NCI-H187 (cell line): ENCODE measurements around the gene PVRIG.
"Not testable (repeated sequence)": the region's sequence is repeated elsewhere in the genome, so short reads cannot be mapped to it uniquely, and the experiment has no call there.

Experiments used
- DNase-seq, 2 experiments: peaks; one replicate each; lab custom pipeline; 2025; lab: John Stamatoyannopoulos, UW

PVRIG gene

DNA sequence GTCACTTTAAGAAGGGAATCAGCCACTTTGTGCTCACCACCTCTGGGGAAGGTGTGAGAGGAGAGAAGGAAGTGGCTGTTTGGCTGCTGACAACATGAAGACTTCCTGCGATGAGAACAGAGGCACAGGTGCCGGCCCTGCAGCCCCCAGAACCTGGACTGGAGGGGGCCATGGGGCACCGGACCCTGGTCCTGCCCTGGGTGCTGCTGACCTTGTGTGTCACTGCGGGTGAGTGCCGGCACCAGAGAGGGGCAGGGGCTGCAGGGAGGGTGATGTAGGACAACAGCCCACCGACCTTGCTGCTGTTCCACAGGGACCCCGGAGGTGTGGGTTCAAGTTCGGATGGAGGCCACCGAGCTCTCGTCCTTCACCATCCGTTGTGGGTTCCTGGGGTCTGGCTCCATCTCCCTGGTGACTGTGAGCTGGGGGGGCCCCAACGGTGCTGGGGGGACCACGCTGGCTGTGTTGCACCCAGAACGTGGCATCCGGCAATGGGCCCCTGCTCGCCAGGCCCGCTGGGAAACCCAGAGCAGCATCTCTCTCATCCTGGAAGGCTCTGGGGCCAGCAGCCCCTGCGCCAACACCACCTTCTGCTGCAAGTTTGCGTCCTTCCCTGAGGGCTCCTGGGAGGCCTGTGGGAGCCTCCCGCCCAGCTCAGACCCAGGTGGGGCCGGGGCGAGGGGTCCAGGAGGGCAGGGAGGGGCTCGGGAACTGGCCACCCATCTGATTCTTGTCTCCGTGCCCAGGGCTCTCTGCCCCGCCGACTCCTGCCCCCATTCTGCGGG, at the start of gene PVRIG:
TSS of gene PVRIG (plus strand) at position 149 of the 785 bp plus-strand sequence. CDS start at position 171, 22 bp downstream.
- not testable (repeated sequence) for DNase-seq

DNA sequence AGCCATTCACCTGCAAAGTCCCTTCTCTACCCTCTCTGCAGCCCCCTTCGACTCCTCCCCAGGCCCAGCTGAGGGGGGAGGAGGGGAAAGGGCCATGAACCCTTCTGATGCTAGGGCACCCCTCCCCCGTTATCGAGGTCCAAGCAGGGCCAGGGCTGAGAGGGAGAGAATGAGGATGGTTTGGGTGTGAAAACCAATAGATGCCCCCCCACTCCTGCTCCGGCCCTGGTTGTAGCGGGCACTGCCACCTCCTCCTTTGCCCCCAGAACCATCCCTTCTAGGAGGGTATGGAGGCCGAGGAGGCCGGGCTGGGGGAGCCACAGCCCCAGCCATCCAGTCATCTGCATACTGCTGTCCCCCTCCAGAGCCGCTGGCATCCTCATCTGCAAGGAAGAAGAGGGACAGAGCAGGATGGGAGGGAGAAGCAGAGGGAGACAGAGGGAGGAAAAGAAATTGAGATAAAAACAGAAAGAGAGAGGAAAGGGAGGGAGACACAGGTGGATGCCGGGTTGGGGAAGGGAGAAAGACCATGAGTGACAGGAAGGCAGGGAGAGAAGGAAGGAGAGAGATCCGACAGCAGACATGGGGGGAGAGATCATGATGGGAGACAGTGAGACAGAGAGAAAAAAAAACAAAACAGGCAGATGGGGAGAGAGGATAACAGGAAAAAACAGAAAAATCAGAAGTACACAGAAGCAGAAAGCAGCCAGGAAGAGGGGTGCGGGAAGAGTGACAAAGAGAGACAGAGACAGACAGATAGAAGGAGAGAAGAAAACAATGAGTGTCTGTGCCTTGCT, 49.5 kb upstream of the PVRIG start:
- no peak for DNase-seq

DNA sequence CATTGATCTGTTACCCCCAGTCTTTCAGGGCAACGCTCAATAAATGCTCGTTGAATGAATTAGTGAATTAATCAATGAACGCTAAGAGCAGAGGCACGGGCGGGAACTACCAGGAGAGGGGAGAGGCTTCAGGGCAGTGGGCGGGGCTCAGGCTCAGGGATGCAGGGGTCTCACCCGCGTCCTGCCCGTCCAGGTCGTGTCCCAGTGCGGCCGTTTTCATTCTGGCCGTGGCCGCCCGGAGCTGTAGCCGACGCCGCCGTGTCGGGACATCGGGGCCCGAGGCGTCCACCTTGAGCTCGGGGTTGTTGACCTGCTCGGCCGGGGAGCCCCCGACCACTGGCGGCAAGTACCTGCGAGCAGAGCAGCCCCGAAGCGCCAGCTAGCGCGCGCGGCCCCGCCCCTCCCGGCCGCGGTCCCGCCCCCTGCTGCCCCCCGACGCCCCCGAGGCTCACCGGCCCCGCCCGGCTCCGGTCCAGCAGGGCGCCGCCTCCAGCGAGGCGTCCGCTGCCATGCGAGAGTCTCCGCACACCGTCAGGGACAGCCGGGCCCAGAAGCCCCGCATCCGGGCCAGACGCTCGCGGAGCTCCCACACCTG, 48.6 kb upstream of the PVRIG start:
- DNase-seq, result no peak

DNA sequence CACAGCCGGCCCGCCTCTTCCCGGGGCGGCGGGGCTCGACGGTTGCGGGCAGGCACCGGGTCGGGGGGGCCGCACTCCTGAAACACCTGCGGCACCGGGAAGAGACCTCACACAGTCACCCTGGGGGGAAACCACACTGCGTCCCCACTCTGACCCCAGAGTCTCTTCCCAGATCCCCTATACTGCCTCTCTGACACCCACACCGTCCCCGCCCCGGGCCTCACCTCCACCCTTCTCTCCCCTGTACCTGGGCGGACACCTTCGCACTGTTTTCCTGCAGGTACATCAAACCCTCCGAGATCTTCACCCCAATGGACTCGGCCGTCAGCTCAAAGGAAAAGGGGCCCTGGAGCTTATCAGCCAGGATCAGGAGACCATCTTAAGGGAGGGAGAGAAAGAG, 47.9 kb upstream of the PVRIG start:
- no peak for DNase-seq

DNA sequence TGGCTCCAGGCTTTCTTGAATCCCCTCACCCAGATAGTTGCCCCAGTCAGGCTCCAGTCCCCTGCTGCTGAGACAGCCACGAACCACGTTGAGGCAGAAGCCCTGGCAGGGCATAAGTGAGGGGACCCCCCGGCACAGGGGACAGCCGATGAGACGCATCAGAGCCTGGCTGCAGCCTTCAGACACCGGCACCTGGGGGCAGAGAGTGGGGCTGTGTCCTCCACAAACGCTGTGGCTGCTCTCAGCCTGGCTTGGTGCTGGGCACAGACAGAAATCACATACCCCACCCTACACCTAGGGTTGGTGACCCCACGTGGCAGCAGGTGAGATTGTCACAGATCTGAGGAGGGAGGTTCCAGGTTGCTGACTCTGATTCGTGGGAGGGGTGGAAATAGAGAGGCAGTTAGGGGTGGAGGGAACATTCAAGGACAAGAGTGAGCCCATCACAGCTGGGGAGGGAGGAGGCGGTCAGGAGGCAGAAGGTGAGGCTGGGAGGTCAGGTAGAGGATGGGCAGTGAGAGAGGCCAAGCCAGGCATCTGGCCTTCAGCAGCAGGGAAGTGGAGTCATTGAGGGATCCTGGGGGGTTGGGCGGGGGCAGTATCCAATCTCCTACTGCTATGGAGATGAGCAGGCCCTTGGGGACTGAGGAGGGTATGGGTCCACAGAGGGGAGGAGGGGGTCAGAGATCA, 45.8 kb upstream of the PVRIG start:
- no peak for DNase-seq

DNA sequence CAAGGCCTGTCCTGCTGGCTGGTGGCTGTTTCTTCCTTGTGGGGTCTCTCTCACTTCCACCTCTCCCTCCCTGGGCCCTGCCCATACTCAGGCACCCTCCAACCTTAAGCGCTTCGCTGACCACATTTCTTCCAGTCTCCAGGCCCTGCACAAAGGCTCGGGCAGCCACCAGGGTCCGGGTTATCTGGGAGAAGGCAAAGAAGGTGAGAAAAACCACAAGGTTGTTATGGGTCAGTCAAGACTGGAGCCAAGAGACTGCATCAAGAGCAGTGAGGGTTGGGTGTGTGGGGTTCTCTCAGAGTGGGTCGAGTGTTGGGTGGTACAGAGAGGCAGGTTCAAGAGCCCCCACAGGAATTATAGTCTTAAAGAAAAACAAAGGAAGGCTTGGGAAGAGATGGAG, 45.2 kb upstream of the PVRIG start:
- DNase-seq, result no peak

DNA sequence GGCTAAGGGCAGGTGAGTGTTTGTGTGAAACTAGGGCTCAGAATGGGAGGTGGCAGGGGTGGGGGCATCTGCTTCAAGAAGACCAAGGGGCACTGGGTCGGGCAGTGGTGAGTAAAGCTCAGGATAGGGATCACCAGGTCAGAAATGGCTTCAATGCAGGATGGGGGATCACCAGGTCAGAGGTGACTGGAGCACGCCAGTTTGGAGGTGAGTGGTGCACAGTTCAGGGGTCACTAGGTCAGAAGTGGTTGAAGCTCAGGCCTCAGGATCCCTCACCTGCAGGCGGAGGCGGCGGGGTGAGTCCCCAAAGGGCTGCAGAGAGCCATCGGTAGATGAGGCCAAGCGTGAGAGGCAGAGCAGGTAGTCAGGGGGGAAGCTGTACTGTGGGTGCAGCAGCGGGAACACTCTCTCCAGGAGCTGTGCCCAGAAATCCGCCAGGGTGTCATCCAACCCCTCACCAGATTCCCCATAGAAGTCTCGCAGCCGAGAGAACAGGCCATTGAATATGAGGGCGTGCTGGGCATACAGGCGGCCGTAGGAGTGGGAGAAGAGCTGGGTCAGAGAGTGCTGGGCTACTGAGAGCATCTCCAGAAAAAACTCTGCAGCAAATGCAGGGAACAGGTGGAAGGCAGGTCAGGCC, 44.3 kb upstream of the PVRIG start:
- DNase-seq, result no peak

DNA sequence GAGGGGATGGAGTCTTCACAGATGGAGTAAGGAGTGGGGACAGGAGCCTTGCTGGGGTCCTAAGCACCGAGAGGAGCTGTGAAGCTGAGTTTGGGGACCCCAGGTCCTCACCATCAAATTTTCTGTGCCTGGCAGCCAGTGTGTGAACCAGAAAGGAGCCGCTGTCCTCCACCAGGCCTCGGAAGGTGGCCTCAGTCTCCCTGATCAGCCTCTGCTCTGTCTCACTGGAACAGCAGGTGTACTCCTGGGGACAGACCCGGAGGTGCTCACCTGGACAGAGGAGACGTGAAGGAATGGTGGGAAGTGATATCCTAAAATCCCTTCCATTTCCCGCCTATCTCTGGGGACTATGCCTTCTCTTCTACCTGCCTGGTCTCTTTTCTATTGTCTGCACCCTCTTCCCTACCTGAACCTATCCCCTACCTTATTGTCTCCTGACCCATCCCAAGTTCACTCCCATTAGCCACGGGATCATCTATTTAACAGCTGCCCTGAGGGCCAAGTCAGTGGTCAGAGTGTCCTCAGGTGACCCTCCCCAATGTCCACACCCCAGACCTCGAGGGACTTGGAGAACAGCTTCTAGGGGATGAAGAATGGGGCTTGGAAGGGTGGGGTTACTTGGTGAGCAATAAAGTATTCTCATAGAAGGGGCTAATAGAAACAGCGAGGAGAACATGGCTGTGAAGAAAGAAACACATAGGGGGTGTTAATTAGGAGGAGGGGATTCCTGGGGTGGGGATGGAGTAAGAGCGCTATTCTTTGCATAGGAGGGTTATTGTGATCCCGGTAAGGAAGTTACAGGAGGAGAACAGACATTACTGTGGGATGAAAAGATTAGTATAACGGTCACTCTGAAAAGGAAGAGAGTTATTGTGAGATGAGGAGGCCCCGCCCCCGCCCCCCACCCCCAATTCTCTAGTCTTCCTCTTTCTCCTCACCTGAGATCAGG, 43.4 kb upstream of the PVRIG start:
- no peak for DNase-seq

DNA sequence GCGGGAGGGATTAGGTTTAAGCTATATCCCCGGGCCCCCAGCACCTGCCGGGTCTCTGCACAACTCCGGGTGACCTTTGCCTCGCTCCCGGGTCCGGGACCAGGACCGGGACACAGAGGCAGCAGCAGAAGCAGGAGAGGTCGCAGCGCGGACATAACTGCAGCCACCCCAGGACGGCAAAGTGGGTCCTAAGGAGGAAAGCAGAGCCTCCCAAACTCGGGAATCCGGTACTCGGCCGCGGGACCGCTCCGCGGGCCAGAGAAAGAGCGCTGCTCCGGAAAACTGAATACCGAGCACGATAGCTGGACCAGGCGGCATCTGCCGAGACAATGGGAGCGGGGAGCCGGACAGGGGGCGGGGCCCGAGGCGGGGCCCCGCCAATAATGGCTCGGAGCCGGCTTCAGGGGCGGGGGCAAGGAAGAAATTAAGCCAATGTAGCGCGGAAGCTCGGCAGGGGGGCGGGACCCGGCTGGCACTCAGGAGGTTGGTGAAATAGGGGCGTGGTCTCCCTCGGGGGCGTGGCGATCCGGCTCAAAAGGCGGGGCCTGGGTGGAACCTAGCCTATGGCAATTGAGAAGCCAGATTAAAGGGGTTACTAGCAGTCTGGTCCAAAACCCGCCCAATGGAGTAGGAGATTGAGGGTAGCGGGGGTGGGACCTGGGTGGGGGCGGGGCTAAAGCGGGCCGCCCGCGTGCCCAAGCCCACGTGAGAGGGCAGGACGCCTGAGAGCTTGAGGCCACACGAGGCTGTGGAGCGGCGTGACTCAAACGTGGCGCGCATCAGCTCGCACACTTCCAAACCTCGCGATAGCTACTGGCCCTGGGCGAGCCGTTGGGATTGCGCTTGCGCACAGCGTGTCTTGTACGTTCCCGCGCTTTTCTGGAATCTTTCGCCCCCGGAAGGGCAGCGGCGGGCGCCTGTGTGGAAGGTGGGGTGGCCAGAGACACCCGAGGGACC, 42.4 kb upstream of the PVRIG start, which contains the start of the genes GPC2 and STAG3:
TSS of gene GPC2 (minus strand) at position 337 of the 957 bp plus-strand sequence. CDS start at position 155, 182 bp downstream.
TSS of gene STAG3 (plus strand) at position 874 of the 957 bp plus-strand sequence. CDS start 2,639 bp downstream, outside the sequence.
- DNase-seq, result peak; percentile 99

DNA sequence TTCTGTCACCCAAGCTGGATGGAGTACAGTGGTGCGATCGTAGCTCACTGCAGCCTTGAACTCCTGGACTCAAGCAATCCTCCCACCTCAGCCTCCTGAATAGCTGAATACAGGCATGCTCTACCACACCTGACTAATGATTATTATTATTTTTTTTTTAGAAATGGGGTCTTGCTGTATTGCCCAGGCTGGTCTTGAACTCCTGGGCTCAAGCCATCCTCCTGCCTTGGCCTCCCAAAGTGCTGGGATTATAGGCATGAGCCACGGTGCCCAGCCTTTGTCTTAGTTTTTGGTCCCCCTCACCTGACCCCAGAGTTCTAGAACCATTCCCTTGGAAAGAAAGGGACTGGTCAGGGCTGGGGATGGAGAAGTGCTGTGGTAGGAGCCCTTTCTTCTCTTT, 39.7 kb upstream of the PVRIG start:
- not testable (repeated sequence) for DNase-seq

DNA sequence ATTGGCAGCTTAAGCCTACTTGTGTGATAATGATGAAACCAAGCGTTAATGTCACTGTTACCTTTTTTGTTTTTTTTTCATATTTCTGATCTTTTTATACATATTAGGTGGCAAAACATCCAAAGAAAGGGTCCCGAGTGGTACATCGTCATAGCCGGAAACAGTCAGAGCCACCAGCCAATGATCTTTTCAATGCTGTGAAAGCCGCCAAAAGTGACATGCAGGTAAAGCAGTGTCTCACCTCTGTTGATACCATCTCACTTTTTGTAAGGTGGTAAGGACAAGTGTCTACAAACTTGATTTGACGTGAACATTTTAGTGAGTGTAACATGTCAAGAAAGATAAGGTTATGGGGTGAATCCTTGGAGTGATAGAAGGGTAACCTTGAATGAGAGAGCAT, 37.1 kb upstream of the PVRIG start:
- not testable (repeated sequence) for DNase-seq

DNA sequence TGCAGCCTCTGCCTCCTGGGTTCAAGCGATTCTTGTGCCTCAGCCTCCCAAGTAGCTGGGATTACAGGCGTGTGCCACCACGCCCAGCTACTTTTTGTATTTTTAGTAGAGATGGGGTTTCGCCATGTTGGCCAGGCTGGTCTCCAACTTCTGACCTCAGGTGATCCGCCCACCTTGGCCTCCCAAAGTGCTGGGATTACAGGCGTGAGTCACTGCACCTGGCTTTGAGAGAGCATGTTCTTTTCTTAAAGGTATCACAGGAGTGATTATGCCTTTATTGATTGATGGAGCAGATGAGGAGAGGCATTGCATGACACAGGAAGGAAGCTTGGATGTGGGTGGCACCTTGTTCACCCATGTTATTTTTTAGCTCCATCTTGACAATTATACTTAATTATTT, 36.7 kb upstream of the PVRIG start:
- DNase-seq, result not testable (repeated sequence)

DNA sequence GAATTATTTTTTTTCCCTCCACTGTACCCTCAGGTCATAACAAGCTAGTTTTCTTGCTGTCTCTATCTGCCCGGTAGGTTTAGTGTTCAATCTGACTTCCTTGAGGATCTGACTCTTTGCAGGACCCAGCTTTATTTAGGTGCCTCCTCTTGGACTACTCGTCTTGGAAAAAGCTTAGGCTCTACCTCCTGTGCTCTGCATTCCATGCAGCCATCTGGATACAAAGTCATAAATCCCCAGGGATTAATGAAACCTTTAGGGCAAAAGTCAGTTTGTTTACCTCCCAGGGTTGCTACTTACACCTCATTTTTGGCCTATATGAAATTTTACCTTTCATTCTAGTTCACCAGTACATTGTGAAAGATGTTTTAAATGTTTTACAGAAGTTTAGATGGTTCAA, 34.0 kb upstream of the PVRIG start:
- DNase-seq, result no peak

DNA sequence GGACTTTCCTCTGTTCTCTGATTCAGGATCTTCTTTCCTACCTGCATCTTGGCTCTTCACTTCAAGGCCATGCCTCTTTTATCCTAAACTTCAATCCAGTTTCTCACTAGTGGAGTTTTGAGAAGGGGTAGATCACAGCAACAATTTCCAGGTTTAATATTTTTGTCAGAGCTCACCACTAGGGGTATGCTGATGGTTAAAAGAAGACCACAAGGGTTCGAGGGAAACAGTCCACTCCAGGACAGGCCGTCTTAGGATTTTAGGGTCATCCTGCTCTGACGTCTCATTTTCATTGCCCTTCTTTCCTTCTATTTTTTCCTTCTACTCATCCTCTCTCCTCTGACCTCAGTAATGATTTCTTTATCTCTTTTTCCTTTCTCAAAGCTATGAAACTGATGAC, 30.7 kb upstream of the PVRIG start:
- no peak for DNase-seq

DNA sequence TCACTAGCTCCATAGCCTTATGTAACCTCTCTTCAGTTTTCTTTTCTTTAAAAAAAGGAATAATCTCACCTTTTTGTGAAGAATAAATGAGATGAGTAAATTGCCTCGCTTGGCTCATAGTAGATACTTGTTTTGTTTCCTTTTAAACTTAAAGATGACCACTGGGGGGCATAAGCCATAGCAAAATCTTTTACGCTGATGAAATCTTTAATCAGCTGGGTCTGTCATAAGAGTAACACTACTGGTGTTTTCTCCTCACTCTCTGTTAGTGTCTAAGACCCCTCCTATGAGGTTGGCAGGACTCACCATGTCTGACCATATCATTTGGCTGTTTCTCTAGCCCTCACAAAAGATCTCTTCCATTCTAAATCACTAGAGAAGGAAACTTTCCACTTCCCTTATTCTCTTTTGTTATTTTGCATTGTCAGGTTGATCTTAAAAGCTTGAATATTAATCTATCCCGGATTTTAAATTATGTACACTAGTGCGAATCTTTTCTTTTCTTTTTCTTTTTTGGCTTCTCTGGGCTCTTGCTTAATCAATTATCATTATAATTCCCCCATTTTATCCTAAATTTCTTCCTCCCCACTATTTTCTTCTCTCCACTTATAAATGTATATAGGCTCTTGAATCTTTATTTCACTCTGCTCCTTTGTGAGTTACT, 29.6 kb upstream of the PVRIG start:
- no peak for DNase-seq

DNA sequence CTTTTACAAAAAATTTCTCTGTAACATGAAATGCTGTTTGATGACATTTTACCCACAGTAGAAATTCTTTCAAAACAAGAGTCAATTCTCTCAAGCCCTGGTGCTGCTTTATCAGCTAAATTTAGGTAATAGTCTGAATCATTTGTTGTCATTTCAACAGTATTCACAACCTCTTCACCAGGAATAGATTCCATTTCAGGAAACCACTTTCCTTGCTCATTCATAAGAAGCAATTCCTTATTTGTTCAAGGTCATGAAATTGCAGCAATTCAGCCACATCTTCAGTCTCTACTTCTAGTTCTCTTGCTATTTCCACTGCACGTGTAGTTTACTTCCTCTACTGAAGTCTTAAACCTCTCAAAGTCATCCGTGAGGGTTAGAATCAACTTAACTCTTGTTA, 28.0 kb upstream of the PVRIG start:
- no peak for DNase-seq

DNA sequence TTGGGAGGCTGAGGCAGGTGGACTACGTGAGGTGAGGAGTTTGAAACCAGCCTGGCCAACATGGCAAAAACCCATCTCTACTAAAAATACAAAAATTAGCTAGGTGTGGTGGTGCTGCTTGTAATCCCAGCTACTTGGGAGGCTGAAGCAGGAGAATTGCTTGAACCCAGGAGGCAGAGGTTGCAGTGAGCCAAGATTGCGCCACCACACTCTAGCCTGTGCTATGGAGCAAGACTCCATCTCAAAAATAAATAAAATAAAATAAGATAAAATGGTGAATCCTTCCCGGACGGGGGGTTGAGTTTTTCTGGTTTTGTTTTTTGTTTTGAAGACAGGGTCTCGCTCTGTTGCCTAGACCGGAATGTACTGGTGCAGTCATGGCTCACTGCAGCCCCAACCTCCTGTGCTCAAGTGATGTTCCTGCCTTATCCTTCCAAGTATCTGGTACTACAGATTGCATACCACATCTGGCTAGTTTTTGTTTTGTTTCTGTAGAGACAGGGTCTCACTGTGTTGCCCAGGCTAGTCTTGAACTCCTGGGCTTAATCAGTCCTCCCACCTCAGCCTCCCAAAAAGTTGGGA, 27.4 kb upstream of the PVRIG start:
- DNase-seq, result not testable (repeated sequence)

DNA sequence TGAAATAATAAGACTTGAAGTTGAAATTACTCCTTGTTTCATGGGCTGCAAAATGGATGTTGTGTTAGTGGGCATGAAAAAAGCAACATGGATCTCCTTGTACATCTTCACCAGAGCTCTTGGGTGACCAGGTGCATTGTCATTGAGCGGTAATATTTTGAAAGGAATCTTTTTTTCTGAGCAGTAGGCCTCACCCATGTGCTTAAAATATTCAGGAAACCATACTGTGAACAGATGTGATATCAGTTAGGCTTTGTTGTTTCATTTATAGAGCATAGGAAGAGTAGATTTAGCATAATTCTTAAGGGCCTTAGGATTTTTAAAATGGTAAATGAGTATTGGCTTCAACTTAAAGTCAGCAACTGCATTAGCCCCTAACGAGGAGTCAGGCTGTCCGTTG, 26.8 kb upstream of the PVRIG start:
- DNase-seq, result no peak
